HepG2 (cell line): ENCODE measurements around the gene RAB1B. TPM values are rescaled to one million over a fixed set of nuclear protein-coding genes. Genes with fewer than 3 reads are reported as not detected.

Experiments
- CREBL2 ChIP-seq: sonication (generic); formaldehyde crosslinking; IDR thresholded peaks from 2 replicates; pipeline ENCODE4 v1.8.1; 2023; ENCODE audit warnings: missing genetic modification reagents, mild to moderate bottlenecking, borderline replicate concordance
- FOXC1 ChIP-seq: sonication (generic); formaldehyde crosslinking; IDR thresholded peaks from 2 replicates; pipeline ENCODE4 v1.8.0; 2022; ENCODE audit warnings: mild to moderate bottlenecking, missing genetic modification reagents, borderline replicate concordance
- NFE2 ChIP-seq: sonication (generic); formaldehyde crosslinking; IDR thresholded peaks from 2 replicates; pipeline ENCODE4 v1.4.0; 2020; ENCODE audit warnings: missing genetic modification reagents
- NFYC ChIP-seq: IDR thresholded peaks from 2 replicates; pipeline ENCODE4 v1.6.1; 2016; ENCODE audit warnings: missing genetic modification reagents, missing compliant biosample characterization
- PRDM10 ChIP-seq: sonication (generic); formaldehyde crosslinking; IDR thresholded peaks from 2 replicates; pipeline ENCODE4 v1.4.0; 2020; ENCODE audit warnings: low read depth, missing genetic modification reagents
- ZKSCAN1 ChIP-seq: fragments of 150-350 bp; IDR thresholded peaks from 2 replicates; pipeline ENCODE4 v1.6.1; 2014; ENCODE audit warnings: low read length
- ZKSCAN5 ChIP-seq: sonication (generic); formaldehyde crosslinking; IDR thresholded peaks from 2 replicates; pipeline ENCODE4 v1.5.1; 2020; ENCODE audit warnings: mild to moderate bottlenecking, missing genetic modification reagents
- ZNF264 ChIP-seq: sonication (generic); formaldehyde crosslinking; IDR thresholded peaks from 2 replicates; pipeline ENCODE4 v1.4.0; 2020; ENCODE audit warnings: missing genetic modification reagents
- ZNF446 ChIP-seq: sonication (generic); formaldehyde crosslinking; IDR thresholded peaks from 2 replicates; pipeline ENCODE4 v1.5.0; 2020; ENCODE audit warnings: mild to moderate bottlenecking, missing genetic modification reagents
- ZNF451 ChIP-seq: sonication (generic); formaldehyde crosslinking; IDR thresholded peaks from 2 replicates; pipeline ENCODE4 v1.5.0; 2020; ENCODE audit warnings: mild to moderate bottlenecking, missing genetic modification reagents
- ZNF550 ChIP-seq: sonication (generic); formaldehyde crosslinking; IDR thresholded peaks from 2 replicates; pipeline ENCODE4 v1.4.0; 2020; ENCODE audit warnings: mild to moderate bottlenecking, missing genetic modification reagents, borderline replicate concordance
- ZNF556 ChIP-seq: sonication (generic); formaldehyde crosslinking; IDR thresholded peaks from 2 replicates; pipeline ENCODE4 v1.4.0; 2020; ENCODE audit warnings: mild to moderate bottlenecking, missing genetic modification reagents, borderline replicate concordance
- ZNF605 ChIP-seq: sonication (generic); formaldehyde crosslinking; IDR thresholded peaks from 2 replicates; pipeline ENCODE4 v1.8.0; 2022; ENCODE audit warnings: mild to moderate bottlenecking, missing genetic modification reagents
- ZNF674 ChIP-seq: sonication (generic); formaldehyde crosslinking; IDR thresholded peaks from 2 replicates; pipeline ENCODE4 v1.5.0; 2020; ENCODE audit warnings: low read depth, mild to moderate bottlenecking, missing genetic modification reagents
- ZNF816 ChIP-seq: sonication (generic); formaldehyde crosslinking; IDR thresholded peaks from 2 replicates; pipeline ENCODE4 v1.8.0; 2022; ENCODE audit warnings: missing genetic modification reagents, mild to moderate bottlenecking, borderline replicate concordance
- ZSCAN29 ChIP-seq: sonication (generic); formaldehyde crosslinking; conservative IDR thresholded peaks from 2 replicates; pipeline ENCODE4 v1.4.0; 2020; ENCODE audit warnings: mild to moderate bottlenecking, missing genetic modification reagents
- polyA plus RNA-seq, 8 experiments: library from polyadenylated mRNA; depleted of rRNA in 3 of 8; stranded (reverse) in 7 of 8; unstranded in 1 of 8; fragments of >200 nt; fragmentation: Illumina TruSeq in 4 of 8; extraction: Trizol in 4 of 8; gene quantifications; 2 replicates each; pipeline versions ENCODE4 v1.2.1 to v1.2.3, GENCODE V29; 2011 to 2016; ENCODE audit warnings: low read depth in 4 of 8, missing spikeins in 1 of 8, mixed read lengths in 1 of 8; ENCODE audit not compliant: insufficient read depth in 1 of 8
- total RNA-seq, 5 experiments: library from RNA; depleted of rRNA; stranded (reverse); fragments of >200 nt; fragmentation: Illumina TruSeq; extraction: Trizol; gene quantifications; 2 replicates each; pipeline ENCODE4 v1.2.3, GENCODE V29; 2016; ENCODE audit warnings: low read depth in 1 of 5
- TF ChIP-seq, protein P1 (sequence below): IDR thresholded peaks from 2 replicates; pipeline ENCODE4 v1.4.0; 2020; ENCODE audit warnings: mild to moderate bottlenecking, missing genetic modification reagents
- TF ChIP-seq, protein P2 (sequence below): sonication (generic); formaldehyde crosslinking; IDR thresholded peaks from 2 replicates; pipeline ENCODE4 v1.4.0; 2020; ENCODE audit warnings: mild to moderate bottlenecking, missing genetic modification reagents
- TF ChIP-seq, protein P3 (sequence below): IDR thresholded peaks from 2 replicates; pipeline ENCODE4 v1.6.1; 2012; ENCODE audit warnings: low read depth, low read length, improper control_type of control experiment

RAB1B gene
- total and polyA plus RNA-seq, 2 of the 13 experiments (the other 11 are each of a cell fraction or from before 2014, with no cell fraction given), result 77.9 to 87.9 TPM

DNA sequence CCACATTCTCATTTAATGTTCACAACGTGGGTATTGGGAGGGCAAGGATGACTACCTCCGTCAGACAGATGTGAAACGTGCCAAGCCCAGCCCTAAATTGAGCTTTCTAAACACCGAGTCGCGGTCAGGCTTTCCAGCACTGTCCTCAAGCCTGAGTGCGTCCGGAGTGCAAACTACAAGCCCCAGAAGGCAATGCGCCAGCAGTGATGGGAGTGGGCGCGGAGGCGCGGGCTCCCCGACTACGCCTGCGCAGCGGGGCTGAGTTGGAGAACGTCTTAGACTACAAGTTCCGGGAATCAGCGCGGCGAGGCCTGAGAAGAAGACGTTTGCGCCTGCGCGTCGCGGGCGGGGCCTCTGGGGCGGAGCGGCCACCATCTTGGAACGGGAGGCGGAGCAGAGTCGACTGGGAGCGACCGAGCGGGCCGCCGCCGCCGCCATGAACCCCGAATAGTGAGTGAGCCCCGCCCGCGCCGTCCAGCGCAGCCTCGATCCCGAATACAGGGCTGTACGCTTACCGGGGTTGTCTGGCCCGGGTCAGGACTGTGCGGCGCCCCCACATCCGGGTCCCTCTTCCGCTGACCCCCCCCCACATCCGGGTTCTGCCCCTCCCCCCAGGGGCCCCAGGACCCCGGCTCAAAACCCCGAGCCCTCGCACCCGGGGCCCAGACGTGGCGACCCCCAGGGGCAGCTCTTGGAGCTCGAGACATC is at the start of gene RAB1B (continued):
- TF ChIP-seq CREBL2 (no peak), ZNF674 (no peak), ZNF550 (CRISPR knock-in tag) (no peak), PRDM10 (no peak), FOXC1 (CRISPR knock-in tag) (peak; percentile 53; the same call in 1 of the 2 replicates), ZNF264 (CRISPR knock-in tag) (no peak), NFE2 (CRISPR knock-in tag) (no peak), ZNF556 (CRISPR knock-in tag) (no peak), ZKSCAN5 (no peak), ZNF446 (CRISPR knock-in tag) (no peak), ZSCAN29 (CRISPR knock-in tag) (no peak), ZNF605 (CRISPR knock-in tag) (no peak), ZNF451 (no peak), ZNF816 (CRISPR knock-in tag) (no peak), NFYC (CRISPR knock-in tag) (peak; percentile 45), ZKSCAN1 (no peak)
- TF ChIP-seq, protein P1, sequence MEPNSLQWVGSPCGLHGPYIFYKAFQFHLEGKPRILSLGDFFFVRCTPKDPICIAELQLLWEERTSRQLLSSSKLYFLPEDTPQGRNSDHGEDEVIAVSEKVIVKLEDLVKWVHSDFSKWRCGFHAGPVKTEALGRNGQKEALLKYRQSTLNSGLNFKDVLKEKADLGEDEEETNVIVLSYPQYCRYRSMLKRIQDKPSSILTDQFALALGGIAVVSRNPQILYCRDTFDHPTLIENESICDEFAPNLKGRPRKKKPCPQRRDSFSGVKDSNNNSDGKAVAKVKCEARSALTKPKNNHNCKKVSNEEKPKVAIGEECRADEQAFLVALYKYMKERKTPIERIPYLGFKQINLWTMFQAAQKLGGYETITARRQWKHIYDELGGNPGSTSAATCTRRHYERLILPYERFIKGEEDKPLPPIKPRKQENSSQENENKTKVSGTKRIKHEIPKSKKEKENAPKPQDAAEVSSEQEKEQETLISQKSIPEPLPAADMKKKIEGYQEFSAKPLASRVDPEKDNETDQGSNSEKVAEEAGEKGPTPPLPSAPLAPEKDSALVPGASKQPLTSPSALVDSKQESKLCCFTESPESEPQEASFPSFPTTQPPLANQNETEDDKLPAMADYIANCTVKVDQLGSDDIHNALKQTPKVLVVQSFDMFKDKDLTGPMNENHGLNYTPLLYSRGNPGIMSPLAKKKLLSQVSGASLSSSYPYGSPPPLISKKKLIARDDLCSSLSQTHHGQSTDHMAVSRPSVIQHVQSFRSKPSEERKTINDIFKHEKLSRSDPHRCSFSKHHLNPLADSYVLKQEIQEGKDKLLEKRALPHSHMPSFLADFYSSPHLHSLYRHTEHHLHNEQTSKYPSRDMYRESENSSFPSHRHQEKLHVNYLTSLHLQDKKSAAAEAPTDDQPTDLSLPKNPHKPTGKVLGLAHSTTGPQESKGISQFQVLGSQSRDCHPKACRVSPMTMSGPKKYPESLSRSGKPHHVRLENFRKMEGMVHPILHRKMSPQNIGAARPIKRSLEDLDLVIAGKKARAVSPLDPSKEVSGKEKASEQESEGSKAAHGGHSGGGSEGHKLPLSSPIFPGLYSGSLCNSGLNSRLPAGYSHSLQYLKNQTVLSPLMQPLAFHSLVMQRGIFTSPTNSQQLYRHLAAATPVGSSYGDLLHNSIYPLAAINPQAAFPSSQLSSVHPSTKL (CRISPR knock-in tag), result peak; percentile 6; the same call in 1 of the 2 replicates
- TF ChIP-seq, protein P2, sequence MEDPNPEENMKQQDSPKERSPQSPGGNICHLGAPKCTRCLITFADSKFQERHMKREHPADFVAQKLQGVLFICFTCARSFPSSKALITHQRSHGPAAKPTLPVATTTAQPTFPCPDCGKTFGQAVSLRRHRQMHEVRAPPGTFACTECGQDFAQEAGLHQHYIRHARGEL (CRISPR knock-in tag), result no peak
- TF ChIP-seq, protein P3, sequence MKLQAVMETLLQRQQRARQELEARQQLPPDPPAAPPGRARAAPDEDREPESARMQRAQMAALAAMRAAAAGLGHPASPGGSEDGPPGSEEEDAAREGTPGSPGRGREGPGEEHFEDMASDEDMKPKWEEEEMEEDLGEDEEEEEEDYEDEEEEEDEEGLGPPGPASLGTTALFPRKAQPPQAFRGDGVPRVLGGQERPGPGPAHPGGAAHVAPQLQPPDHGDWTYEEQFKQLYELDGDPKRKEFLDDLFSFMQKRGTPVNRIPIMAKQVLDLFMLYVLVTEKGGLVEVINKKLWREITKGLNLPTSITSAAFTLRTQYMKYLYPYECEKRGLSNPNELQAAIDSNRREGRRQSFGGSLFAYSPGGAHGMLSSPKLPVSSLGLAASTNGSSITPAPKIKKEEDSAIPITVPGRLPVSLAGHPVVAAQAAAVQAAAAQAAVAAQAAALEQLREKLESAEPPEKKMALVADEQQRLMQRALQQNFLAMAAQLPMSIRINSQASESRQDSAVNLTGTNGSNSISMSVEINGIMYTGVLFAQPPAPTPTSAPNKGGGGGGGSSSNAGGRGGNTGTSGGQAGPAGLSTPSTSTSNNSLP, result no peak
